ENCODE measurements around the gene CDKN2B. TPM values are rescaled to one million over a fixed set of nuclear protein-coding genes. Genes with fewer than 3 reads are reported as not detected.

The CDKN2B gene
- total RNA-seq, 2 experiments from 2014 or later = 2.0 to 3.7 TPM

GRCh38 chr9:22039258-22039657 is 30.2 kb upstream of the CDKN2B start:
- peaks cover 3% of the 10 kb centered on the region; the same call in 1 of the 2 replicates for H3K36me3 ChIP-seq (ENCODE audit: insufficient read depth, low read length)
- DNase-seq (ENCODE audit: low spot score) = no peak
- H3K4me2 ChIP-seq (ENCODE audit: low read length) = no peak overlapping the region
- H3K79me2 ChIP-seq (ENCODE audit: insufficient read depth, low read depth, low read length) = no peaks in the 10 kb centered on the region
- no peaks in the 10 kb centered on the region for H3K4me1 ChIP-seq (ENCODE audit: insufficient read depth, low read length, poor library complexity, severe bottlenecking)
- no peak overlapping the region for H3K4me3 ChIP-seq (ENCODE audit: low read depth, low read length, poor library complexity, severe bottlenecking)
- H3K9me3 ChIP-seq (ENCODE audit: low read length) = no peaks in the 10 kb centered on the region
- CTCF ChIA-PET (ENCODE audit: unreplicated experiment) = no interaction called here
- H3K27ac ChIP-seq (ENCODE audit: low read depth, low read length, poor library complexity, severe bottlenecking) = no peak overlapping the region
- H3K9me2 ChIP-seq (ENCODE audit: insufficient read depth, low read length) = no peaks in the 10 kb centered on the region
- BruUV-seq (replicated peaks) = no TSS peak
- intact Hi-C loops (cut with micrococcal nuclease; ENCODE audit: unreplicated experiment) = loop anchor here (5.0 to 10.0 kb wide), 2 partner anchors 198 to 324 kb away; no protein-coding TSS in a partner anchor
- no peak overlapping the region for H2AFZ ChIP-seq (ENCODE audit: low read length)
- POLR2A ChIA-PET = interaction anchor here (0.9 to 2.7 kb wide), 4 partner anchors 10 to 249 kb away, joined by 3 to 17 read pairs (median 6); no protein-coding TSS in a partner anchor
- no peaks in the 10 kb centered on the region for H4K20me1 ChIP-seq (ENCODE audit: insufficient read depth, low read length)
- TF ChIP-seq CTCF (conservative IDR thresholded peaks at IDR 0.05; ENCODE audit: low read length) (no peak), EZH2phosphoT487 (IDR thresholded peaks at IDR 0.05; ENCODE audit: borderline replicate concordance, low read depth, low read length) (no peak)

- POLR2A ChIA-PET = interaction anchor here (0.5 to 2.7 kb wide), 9 partner anchors 8 to 661 kb away, joined by 3 to 17 read pairs (median 4); partner anchors contain the start of gene CDKN2B
- no peaks in the 10 kb centered on the region for H3K4me1 ChIP-seq (ENCODE audit: insufficient read depth, low read length, poor library complexity, severe bottlenecking)
- BruUV-seq (replicated peaks) = no TSS peak
- CTCF ChIA-PET (ENCODE audit: unreplicated experiment) = interaction anchor here (1.3 kb wide), 1 partner anchor 225 kb away, joined by 5 read pairs; no protein-coding TSS in a partner anchor
- no peaks in the 10 kb centered on the region for H3K9me3 ChIP-seq (ENCODE audit: low read length)
- peak; percentile 60 for DNase-seq (ENCODE audit: low spot score)
- no peak overlapping the region for H3K27ac ChIP-seq (ENCODE audit: low read depth, low read length, poor library complexity, severe bottlenecking)
- TF ChIP-seq EZH2phosphoT487 (IDR thresholded peaks at IDR 0.05; ENCODE audit: borderline replicate concordance, low read depth, low read length) (no peak), CTCF (conservative IDR thresholded peaks at IDR 0.05; ENCODE audit: low read length) (peak; percentile 84)
- peaks cover 11% of the 10 kb centered on the region; the same call in 1 of the 2 replicates for H3K36me3 ChIP-seq (ENCODE audit: insufficient read depth, low read length)
- H2AFZ ChIP-seq (ENCODE audit: low read length) = no peak overlapping the region
- intact Hi-C loops (cut with micrococcal nuclease; ENCODE audit: unreplicated experiment) = loop anchor here (1.0 to 10.0 kb wide), 3 partner anchors 199 to 323 kb away; no protein-coding TSS in a partner anchor
- no peaks in the 10 kb centered on the region for H4K20me1 ChIP-seq (ENCODE audit: insufficient read depth, low read length)
- no peaks in the 10 kb centered on the region for H3K9me2 ChIP-seq (ENCODE audit: insufficient read depth, low read length)
- H3K4me3 ChIP-seq (ENCODE audit: low read depth, low read length, poor library complexity, severe bottlenecking) = no peak overlapping the region
- H3K4me2 ChIP-seq (ENCODE audit: low read length) = no peak overlapping the region; the same call in 1 of the 2 replicates
- H3K79me2 ChIP-seq (ENCODE audit: insufficient read depth, low read depth, low read length) = no peaks in the 10 kb centered on the region
Observed at GRCh38 chr9:22037954-22038690, 29.0 kb upstream of the CDKN2B start.
